Epithelial cell of proximal tubule (primary cell): ENCODE data around the gene VCAN. TPM values are rescaled to one million over a fixed set of nuclear protein-coding genes. Genes with fewer than 3 reads are reported as not detected.

Source experiments
- DNase-seq: peaks from one replicate; pipeline ENCODE4 v3.0.0-alpha.2; 2011; ENCODE audit warnings: low read depth
- H3K4me3 ChIP-seq: 2 replicates; pipeline ENCODE4 v1.5.1; 2011; ENCODE audit warnings: low read depth, mild to moderate bottlenecking, low read length
- total RNA-seq: library from RNA; depleted of rRNA; stranded (reverse); fragments of >200 nt; gene quantifications from 2 replicates; pipeline ENCODE4 v1.2.3, GENCODE V29; 2015
- TF ChIP-seq, protein P1 (sequence below): conservative IDR thresholded peaks from 2 replicates; pipeline ENCODE4 v1.5.1; 2012; ENCODE audit warnings: low read depth, mild to moderate bottlenecking, low read length

VCAN gene
- total RNA-seq, 1 donor from 2014 or later = 323 TPM

- no peak overlapping the region for H3K4me3 ChIP-seq
- DNase-seq = no peak
- TF ChIP-seq, protein P1, sequence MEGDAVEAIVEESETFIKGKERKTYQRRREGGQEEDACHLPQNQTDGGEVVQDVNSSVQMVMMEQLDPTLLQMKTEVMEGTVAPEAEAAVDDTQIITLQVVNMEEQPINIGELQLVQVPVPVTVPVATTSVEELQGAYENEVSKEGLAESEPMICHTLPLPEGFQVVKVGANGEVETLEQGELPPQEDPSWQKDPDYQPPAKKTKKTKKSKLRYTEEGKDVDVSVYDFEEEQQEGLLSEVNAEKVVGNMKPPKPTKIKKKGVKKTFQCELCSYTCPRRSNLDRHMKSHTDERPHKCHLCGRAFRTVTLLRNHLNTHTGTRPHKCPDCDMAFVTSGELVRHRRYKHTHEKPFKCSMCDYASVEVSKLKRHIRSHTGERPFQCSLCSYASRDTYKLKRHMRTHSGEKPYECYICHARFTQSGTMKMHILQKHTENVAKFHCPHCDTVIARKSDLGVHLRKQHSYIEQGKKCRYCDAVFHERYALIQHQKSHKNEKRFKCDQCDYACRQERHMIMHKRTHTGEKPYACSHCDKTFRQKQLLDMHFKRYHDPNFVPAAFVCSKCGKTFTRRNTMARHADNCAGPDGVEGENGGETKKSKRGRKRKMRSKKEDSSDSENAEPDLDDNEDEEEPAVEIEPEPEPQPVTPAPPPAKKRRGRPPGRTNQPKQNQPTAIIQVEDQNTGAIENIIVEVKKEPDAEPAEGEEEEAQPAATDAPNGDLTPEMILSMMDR = no peak
Measured at GRCh38 chr5:83549674-83550073, 78.1 kb downstream of the VCAN start.

GRCh38 chr5:83551821-83552220 is 80.3 kb downstream of the VCAN start:
- TF ChIP-seq, protein P1 = no peak
- no peak overlapping the region for H3K4me3 ChIP-seq
- DNase-seq = no peak

GRCh38 chr5:83552275-83552674 is 80.7 kb downstream of the VCAN start:
- TF ChIP-seq, protein P1 = no peak
- DNase-seq = no peak
- no peak overlapping the region for H3K4me3 ChIP-seq

DNA sequence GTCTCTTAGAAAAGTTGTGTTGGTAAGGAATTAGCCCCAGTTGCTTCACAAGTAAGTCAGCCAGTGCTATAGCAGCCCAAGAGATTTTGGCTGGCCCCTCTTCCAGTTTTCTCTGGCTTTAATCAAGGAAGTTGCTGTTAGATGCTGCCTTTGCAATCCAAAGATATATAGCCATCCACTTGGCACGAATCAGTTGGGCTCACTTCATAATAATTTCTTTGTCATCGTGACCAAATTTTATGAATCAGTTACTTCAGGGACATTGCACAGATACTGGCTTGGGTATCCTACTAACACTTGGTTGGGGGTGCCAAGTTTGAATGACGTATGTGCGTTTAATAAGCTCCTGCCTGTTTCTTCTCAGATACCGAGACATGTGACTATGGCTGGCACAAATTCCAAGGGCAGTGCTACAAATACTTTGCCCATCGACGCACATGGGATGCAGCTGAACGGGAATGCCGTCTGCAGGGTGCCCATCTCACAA is 81.5 kb downstream of the VCAN start:
- no peak overlapping the region for H3K4me3 ChIP-seq
- DNase-seq = no peak
- TF ChIP-seq, protein P1 = no peak

DNA sequence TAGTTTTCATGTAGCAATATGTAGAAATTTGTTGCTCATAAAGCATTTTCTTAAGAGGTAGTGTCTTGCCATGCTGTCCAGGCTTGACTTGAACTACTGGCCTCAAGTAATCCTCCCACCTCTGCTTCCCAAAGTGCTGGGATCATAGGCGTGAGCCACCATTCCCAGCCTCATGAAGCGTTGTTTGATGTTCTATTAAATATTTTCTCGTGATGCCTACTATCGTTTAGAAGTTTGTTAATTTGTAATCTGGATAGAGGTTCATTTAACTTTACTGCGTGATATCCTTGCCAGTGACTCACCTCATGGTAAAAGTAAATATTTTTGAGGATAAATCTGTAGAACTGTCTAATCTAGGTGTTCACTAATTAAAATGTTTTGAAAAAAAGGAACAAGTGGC is 82.6 kb downstream of the VCAN start:
- peak; percentile 67 for DNase-seq
- TF ChIP-seq, protein P1 = no peak
- no peak overlapping the region for H3K4me3 ChIP-seq

DNA sequence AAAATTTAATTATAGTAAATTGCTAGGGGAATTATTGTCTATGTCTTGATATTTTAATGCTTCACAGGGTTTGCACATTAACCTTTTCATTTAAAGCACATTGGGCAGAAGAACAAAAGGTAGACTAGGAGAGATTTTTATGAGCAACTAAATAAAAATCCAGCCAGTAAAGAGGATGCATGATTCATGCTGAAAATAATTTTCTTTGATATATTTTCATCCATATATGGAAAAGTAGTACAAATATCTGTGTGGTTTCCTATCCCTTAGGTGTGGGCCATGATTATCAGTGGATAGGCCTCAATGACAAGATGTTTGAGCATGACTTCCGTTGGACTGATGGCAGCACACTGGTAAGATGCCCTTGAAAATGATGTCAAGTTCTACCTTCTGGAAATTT is 83.1 kb downstream of the VCAN start:
- TF ChIP-seq, protein P1 = no peak
- DNase-seq = no peak
- no peak overlapping the region for H3K4me3 ChIP-seq

DNA sequence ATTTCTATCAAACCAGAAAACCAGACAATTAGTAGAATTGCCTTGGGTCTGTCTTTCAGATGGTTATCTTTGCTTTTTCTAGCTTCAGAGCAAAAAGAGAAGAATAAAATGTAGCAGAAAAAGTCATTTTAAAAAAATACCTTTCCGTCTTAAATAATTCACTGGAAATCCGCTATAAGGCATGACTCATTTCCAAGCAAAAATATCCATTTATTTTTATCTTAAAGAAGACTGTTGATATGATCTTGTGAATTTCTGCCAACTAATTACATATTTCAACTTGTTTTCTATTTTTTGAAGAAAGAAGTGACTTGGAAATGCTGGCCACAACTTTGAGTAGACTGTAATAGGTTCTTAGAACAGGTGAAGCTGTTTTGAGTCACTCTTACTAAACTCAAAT is 83.7 kb downstream of the VCAN start:
- H3K4me3 ChIP-seq = no peak overlapping the region
- DNase-seq = no peak
- TF ChIP-seq, protein P1 = no peak
